ENCODE results near the gene SORBS1.

- TF ChIP-seq CTCF (conservative IDR thresholded peaks at IDR 0.05) (no peak), ZFX (IDR thresholded peaks at IDR 0.05) (no peak)
Observed at GRCh38 chr10:95321554-95322301, 239.4 kb downstream of the SORBS1 start.

Data from C4-2B (cell line).